A673 (cell line): ENCODE data around the gene INHBE. TPM values are rescaled to one million over a fixed set of nuclear protein-coding genes. Genes with fewer than 3 reads are reported as not detected.

ENCODE experiments used
- BruUV-seq: library from RNA; stranded (reverse); fragments of 400-500 nt; replicated peaks from 2 replicates; lab custom pipeline; 2021; lab: Mats Ljungman, UMichigan
- CTCF ChIA-PET: fragments of 300-600 bp; sonication (Branson Sonifier 250); formaldehyde crosslinking; loops from one replicate; lab custom pipeline; 2022; ENCODE audit warnings: antibody characterized with exemption; lab: Charles Lee
- POLR2A ChIA-PET: fragments of 300-600 bp; sonication (Branson Sonifier 250); formaldehyde crosslinking; loops from one replicate; lab custom pipeline; 2022; ENCODE audit warnings: antibody characterized with exemption; ENCODE audit not compliant: low non-redundant PET; lab: Charles Lee
- DNase-seq: peaks from one replicate; pipeline ENCODE4 v3.0.0-alpha.2; 2015; ENCODE audit warnings: low spot score
- H3K27ac ChIP-seq: fragments of 200-600 bp; sonication (generic); 2 replicates; pipeline ENCODE4 v1.5.1; 2016; ENCODE audit warnings: mixed run types, low read depth, mild to moderate bottlenecking, mixed read lengths, antibody characterized with exemption, low read length; ENCODE audit not compliant: poor library complexity, severe bottlenecking
- H3K27me3 ChIP-seq: fragments of 200-600 bp; sonication (generic); replicated peaks from 2 replicates; pipeline ENCODE4 v1.6.1; 2017; ENCODE audit warnings: mixed run types, low read depth, mild to moderate bottlenecking, mixed read lengths, antibody characterized with exemption, low read length; ENCODE audit not compliant: insufficient read depth, poor library complexity
- H3K36me3 ChIP-seq: fragments of 200-600 bp; sonication (generic); 2 replicates; pipeline ENCODE4 v1.6.1; 2016; ENCODE audit warnings: mixed run types, mild to moderate bottlenecking, mixed read lengths, antibody characterized with exemption, low read length; ENCODE audit not compliant: insufficient read depth, poor library complexity, severe bottlenecking
- H3K4me1 ChIP-seq: fragments of 200-600 bp; sonication (generic); 2 replicates; pipeline ENCODE4 v1.6.1; 2017; ENCODE audit warnings: mixed run types, mild to moderate bottlenecking, mixed read lengths, antibody characterized with exemption, low read length; ENCODE audit not compliant: insufficient read depth, poor library complexity, severe bottlenecking
- H3K4me3 ChIP-seq: fragments of 200-600 bp; sonication (generic); 2 replicates; pipeline ENCODE4 v1.5.1; 2016; ENCODE audit warnings: low read depth, mixed run types, mild to moderate bottlenecking, mixed read lengths, low read length; ENCODE audit not compliant: poor library complexity, severe bottlenecking
- H3K9me3 ChIP-seq: fragments of 200-600 bp; sonication (generic); 2 replicates; pipeline ENCODE4 v1.6.1; 2016; ENCODE audit warnings: mixed run types, low read depth, mild to moderate bottlenecking, mixed read lengths, antibody characterized with exemption, low read length; ENCODE audit not compliant: poor library complexity, severe bottlenecking
- CTCF ChIP-seq: fragments of 300-800, 200-600 bp; sonication (generic); conservative IDR thresholded peaks from 2 replicates; pipeline ENCODE4 v1.5.1; 2017; ENCODE audit warnings: low read depth, mild to moderate bottlenecking, antibody characterized with exemption, low read length, moderate library complexity, mixed read lengths
- EZH2 ChIP-seq: fragments of 200-600 bp; sonication (generic); IDR thresholded peaks from 2 replicates; pipeline ENCODE4 v1.6.1; 2017; ENCODE audit warnings: borderline replicate concordance, low read depth, mild to moderate bottlenecking, mixed read lengths, antibody characterized with exemption, low read length; ENCODE audit not compliant: poor library complexity, severe bottlenecking
- intact Hi-C: fragments of 100-400 bp; cut with micrococcal nuclease; formaldehyde crosslinking; loops from one replicate; pipeline ENCODE4 v1.10.0; 2022; ENCODE audit not compliant: unreplicated experiment
- total RNA-seq: library from RNA; stranded (reverse); gene quantifications from 2 replicates; pipeline ENCODE4 v1.2.3, GENCODE V29; 2021

Gene INHBE
- total RNA-seq, 1 experiment from 2014 or later: 0.62 TPM

DNA sequence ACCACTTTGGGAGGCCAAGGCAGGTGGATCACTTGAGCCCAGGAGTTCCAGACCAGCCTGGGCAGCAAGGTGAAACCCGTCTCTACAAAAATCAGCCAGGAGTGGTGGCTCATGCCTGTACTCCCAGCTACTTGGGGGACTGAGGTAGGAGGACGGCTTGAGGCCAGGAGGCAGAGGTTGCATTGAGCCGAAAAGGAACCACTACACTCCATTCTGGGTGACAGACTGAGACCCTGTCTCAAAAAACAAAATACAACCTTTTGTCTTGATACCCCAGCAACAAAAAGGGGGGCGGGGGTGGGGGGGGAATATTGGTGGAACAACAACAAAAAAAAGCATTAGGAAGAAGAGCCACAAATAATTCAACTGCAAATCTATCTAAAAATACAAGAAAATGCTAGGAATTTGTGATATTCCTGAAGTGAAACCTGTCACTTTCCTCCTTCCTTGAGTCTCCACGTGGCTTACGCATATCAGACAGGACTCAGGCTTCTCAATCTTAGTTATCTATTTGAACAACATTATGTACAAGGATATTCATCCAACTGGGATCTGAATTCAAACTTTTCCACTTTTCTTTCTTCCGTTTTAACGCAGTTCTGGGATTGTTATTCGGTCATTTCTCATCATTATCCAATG lies 25.5 kb upstream of the INHBE start:
- H3K4me1 ChIP-seq: peaks cover 13% of the 10 kb centered on the region
- intact Hi-C loops: no loop called here
- no peaks in the 10 kb centered on the region for H3K9me3 ChIP-seq
- peak overlapping the region; percentile 84 for H3K27ac ChIP-seq
- CTCF ChIA-PET: interaction anchor here (0.6 to 0.9 kb wide), 2 partner anchors 24 to 95 kb away, joined by 3 to 4 read pairs; no protein-coding TSS in a partner anchor
- TSS peak; percentile 89 for BruUV-seq
- no peak for DNase-seq
- peak overlapping the region; percentile 73 for H3K4me3 ChIP-seq
- no peaks in the 10 kb centered on the region for H3K27me3 ChIP-seq
- POLR2A ChIA-PET: interaction anchor here (0.5 kb wide), 1 partner anchor 30 kb away, joined by 4 read pairs; the partner anchor contains the start of gene GLI1
- TF ChIP-seq EZH2 (no peak), CTCF (no peak)
- no peaks in the 10 kb centered on the region for H3K36me3 ChIP-seq

DNA sequence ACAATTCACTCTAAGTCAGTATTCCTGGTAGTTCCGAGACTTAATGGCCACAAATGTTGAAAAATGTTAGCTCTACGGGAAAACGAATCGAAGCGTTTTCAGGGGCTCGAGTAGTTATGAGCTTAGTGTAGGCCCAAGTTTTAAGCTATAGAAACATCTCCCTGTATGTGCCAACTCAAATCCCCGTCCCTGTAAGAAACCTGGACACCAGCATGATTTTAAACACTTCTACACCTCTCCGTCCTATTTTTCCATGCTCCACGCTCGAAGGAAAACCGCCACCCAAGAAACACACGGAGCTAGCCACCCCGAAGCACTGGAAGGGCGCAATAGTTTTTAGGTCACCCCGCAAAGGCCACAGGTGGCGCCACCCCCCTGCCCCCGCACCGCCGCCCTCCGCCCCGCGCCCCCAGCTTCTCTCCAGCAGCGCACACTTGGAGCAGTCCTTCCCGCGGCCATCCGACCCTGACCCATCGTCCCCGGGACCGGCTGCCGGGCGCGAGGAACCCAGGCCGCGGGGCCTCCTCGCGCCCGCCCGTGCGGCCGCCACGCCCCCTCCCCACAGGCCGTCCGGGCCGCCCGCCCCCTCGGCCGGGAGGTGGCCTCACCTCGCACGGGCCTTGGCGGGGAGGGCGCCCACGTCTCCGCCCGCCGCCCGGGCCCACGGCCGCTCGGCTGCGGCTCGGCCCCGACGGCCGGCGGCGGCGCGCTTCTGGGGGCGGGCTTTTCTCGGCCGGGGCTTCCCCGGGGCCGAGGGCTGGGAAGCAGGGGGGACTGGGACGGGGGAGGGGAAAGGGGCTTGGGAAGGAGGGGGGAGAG lies 24.8 kb upstream of the INHBE start:
- TF ChIP-seq CTCF: no peak
- no peak for TF ChIP-seq EZH2
- BruUV-seq: no TSS peak

GRCh38 chr12:57430931-57431566 lies 24.1 kb upstream of the INHBE start, which contains the start of gene R3HDM2:
Gene R3HDM2, minus strand, starts transcription at chr12:57431043. Its CDS starts 120,615 bp downstream, at chr12:57310428.
- TF ChIP-seq CTCF (no peak), EZH2 (no peak)
- no peaks in the 10 kb centered on the region for H3K36me3 ChIP-seq
- ChIA-PET CTCF (interaction anchor here (0.6 kb wide), 1 partner anchor 11 kb away, joined by 8 read pairs; no protein-coding TSS in a partner anchor), POLR2A (no interaction called here)
- H3K27ac ChIP-seq: peak within 1 kb of the TSS; percentile 84
- intact Hi-C loops: no loop called here
- H3K27me3 ChIP-seq: no peaks in the 10 kb centered on the region
- BruUV-seq: TSS peak; percentile 94
- H3K4me3 ChIP-seq: peak within 1 kb of the TSS; percentile 73
- no peaks in the 10 kb centered on the region for H3K9me3 ChIP-seq
- peak; percentile 97 for DNase-seq
- peaks cover 13% of the 10 kb centered on the region for H3K4me1 ChIP-seq

More for the DNA sequence above, 24.8 kb upstream of the INHBE start:
- CTCF ChIA-PET: interaction anchor here (0.6 to 0.9 kb wide), 3 partner anchors 12 to 95 kb away, joined by 3 to 8 read pairs (median 4); no protein-coding TSS in a partner anchor
- POLR2A ChIA-PET: interaction anchor here (0.5 kb wide), 1 partner anchor 29 kb away, joined by 4 read pairs; the partner anchor contains the start of gene GLI1
- Histone ChIP-seq H3K27me3 (no peaks in the 10 kb centered on the region), H3K36me3 (no peaks in the 10 kb centered on the region), H3K27ac (peak overlapping the region; percentile 84), H3K9me3 (no peaks in the 10 kb centered on the region), H3K4me1 (peaks cover 13% of the 10 kb centered on the region), H3K4me3 (peak overlapping the region; percentile 73)
- intact Hi-C loops: no loop called here
- peak; percentile 29 for DNase-seq
